IPS-20b (cell line): ENCODE measurements around the gene UCKL1.

ENCODE experiments used
- H3K27ac ChIP-seq: one replicate; pipeline ENCODE4 v1.5.1; 2013; ENCODE audit warnings: low read length
- H3K27me3 ChIP-seq: 2 replicates; pipeline ENCODE4 v1.6.1; 2013; ENCODE audit warnings: mild to moderate bottlenecking, low read length, inconsistent platforms; ENCODE audit not compliant: insufficient read depth
- H3K36me3 ChIP-seq: 2 replicates; pipeline ENCODE4 v1.6.1; 2013; ENCODE audit warnings: low read depth, mild to moderate bottlenecking, inconsistent platforms, low read length, moderate library complexity; ENCODE audit not compliant: insufficient read depth
- H3K4me1 ChIP-seq: 2 replicates; pipeline ENCODE4 v1.6.1; 2013; ENCODE audit warnings: mild to moderate bottlenecking, control low read depth, inconsistent platforms, low read length, moderate library complexity; ENCODE audit not compliant: insufficient read depth
- H3K4me3 ChIP-seq: 2 replicates; pipeline ENCODE4 v1.5.1; 2013; ENCODE audit warnings: mild to moderate bottlenecking, low read length, inconsistent platforms
- H3K9ac ChIP-seq: 2 replicates; pipeline ENCODE4 v1.6.1; 2013; ENCODE audit warnings: low read depth, mild to moderate bottlenecking, inconsistent platforms, low read length, moderate library complexity
- H3K9me3 ChIP-seq: 2 replicates; pipeline ENCODE4 v1.6.1; 2013; ENCODE audit warnings: mild to moderate bottlenecking, low read depth, low read length, inconsistent platforms; ENCODE audit not compliant: insufficient read depth

The UCKL1 gene

DNA sequence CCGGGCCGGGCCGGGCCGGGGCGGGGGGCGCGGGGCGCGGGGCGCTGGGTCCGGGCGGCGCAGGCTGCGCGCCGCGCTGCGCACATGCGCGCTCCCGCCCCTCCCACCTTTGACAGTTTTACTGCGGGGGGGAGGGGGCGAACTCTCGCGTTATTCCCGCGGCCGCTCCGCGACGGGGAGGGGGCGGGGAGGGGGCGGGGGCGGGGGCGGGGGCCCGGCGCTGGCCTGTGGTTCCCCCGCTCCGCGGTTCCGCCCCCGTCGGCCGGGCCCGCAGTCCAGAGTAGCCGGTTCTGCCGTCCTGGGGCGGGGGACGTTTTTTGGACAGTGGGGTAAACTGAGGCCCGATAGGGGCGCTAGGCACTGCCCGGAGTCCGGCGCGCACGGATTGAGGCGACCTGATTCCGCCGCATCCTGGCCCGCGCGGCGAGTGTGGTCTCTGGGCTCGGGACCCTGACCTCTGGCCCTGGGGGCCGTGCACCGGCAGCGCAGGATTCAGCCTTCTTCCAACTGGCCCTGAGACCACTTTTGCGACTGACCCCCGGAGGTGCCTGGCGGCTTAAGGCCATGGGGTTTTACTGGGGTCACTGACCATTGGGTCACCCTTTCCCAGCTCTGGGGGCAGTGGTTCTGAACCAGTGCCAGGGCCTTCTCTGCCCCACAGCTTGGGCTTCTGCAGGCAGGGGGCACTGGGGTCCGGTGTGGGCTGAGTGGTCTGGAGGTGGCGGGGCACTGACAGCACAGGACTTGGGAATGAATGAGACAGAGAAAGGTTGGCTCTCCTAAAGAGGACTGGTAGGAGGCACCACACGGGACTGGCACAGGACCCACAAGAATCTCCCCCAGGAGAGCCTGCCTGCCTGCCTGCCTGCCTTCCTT is 13.9 kb upstream of the UCKL1 start, which contains the start of gene ZNF512B:
TSS of gene ZNF512B (minus strand) at position 93 of the 876 bp plus-strand sequence. CDS start 1,980 bp downstream, outside the sequence.
- peak within 1 kb of the TSS; percentile 80 for H3K4me3 ChIP-seq
- H3K4me1 ChIP-seq = no peaks in the 10 kb centered on the region
- peaks cover 24% of the 10 kb centered on the region for H3K36me3 ChIP-seq
- peaks cover 20% of the 10 kb centered on the region for H3K27me3 ChIP-seq
- no peak within 1 kb of the TSS for H3K27ac ChIP-seq
- H3K9me3 ChIP-seq = no peaks in the 10 kb centered on the region
- peak within 1 kb of the TSS; percentile 88 for H3K9ac ChIP-seq

GRCh38 chr20:63968928-63969760 is 12.9 kb upstream of the UCKL1 start:
- Histone ChIP-seq H3K27me3 (peaks cover 20% of the 10 kb centered on the region), H3K9me3 (no peaks in the 10 kb centered on the region), H3K4me3 (peak overlapping the region; percentile 80), H3K4me1 (no peaks in the 10 kb centered on the region), H3K27ac (no peak overlapping the region), H3K36me3 (peaks cover 28% of the 10 kb centered on the region), H3K9ac (peak overlapping the region; percentile 88)

- peak overlapping the region; percentile 88 for H3K9ac ChIP-seq
- H3K9me3 ChIP-seq = no peaks in the 10 kb centered on the region
- peaks cover 36% of the 10 kb centered on the region for H3K36me3 ChIP-seq
- peak overlapping the region; percentile 80; the same call in 1 of the 2 replicates for H3K4me3 ChIP-seq
- no peak overlapping the region for H3K27ac ChIP-seq
- peaks cover 20% of the 10 kb centered on the region for H3K27me3 ChIP-seq
- no peaks in the 10 kb centered on the region for H3K4me1 ChIP-seq
These were observed 12.1 kb upstream of the UCKL1 start for GRCh38 chr20:63968136-63968927.

GRCh38 chr20:63967330-63968135 is 11.3 kb upstream of the UCKL1 start:
- Histone ChIP-seq H3K4me3 (no peak overlapping the region), H3K27ac (no peak overlapping the region), H3K36me3 (peaks cover 42% of the 10 kb centered on the region), H3K9me3 (no peaks in the 10 kb centered on the region), H3K27me3 (peaks cover 12% of the 10 kb centered on the region), H3K4me1 (no peaks in the 10 kb centered on the region), H3K9ac (no peak overlapping the region)

DNA sequence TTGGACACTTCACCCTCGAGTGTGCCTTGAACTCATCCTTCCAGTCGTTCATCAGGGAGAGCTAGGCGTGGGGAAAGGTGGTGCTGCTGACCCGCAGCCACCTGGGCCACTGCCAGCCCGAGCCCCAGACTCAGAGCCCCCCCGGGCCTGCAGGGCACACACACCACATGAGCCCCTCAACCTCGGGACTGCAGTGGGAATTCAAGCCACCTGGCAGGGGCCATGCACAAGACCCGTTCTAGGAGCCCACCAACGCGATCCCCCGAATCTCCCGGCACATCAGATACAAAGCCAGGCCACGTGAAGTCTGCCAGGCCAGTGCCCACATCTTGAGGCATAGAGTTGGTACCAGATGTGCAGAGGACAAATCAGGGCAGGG is 10.7 kb upstream of the UCKL1 start:
- Histone ChIP-seq H3K36me3 (peaks cover 48% of the 10 kb centered on the region), H3K9ac (no peak overlapping the region), H3K4me1 (no peaks in the 10 kb centered on the region), H3K9me3 (no peaks in the 10 kb centered on the region), H3K27ac (no peak overlapping the region), H3K4me3 (no peak overlapping the region), H3K27me3 (peaks cover 10% of the 10 kb centered on the region)

GRCh38 chr20:63966172-63966943 is 10.1 kb upstream of the UCKL1 start:
- Histone ChIP-seq H3K9ac (no peak overlapping the region), H3K4me1 (no peaks in the 10 kb centered on the region), H3K27ac (no peak overlapping the region), H3K36me3 (peaks cover 54% of the 10 kb centered on the region), H3K9me3 (no peaks in the 10 kb centered on the region), H3K4me3 (no peak overlapping the region), H3K27me3 (peaks cover 10% of the 10 kb centered on the region)

DNA sequence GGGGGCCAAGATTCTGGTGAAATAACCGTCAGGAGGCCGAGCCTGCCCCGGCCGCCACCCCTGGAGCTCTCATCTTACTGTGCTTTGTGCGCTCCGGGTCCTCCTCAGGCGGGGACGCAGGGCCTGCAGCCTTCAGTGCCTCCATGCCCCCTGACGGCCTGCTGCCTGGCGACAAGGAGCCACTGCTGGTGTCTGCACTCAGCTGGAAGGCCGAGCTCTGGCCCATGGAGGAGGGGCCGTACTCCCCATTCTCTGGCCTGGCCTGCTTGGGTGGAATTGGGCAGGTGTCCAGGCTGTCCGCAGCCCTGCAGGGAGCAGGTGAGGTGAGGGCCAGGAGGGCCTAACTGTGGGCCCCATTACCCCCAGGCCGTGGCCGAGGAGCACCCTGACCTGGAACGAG is 8.2 kb upstream of the UCKL1 start:
- Histone ChIP-seq H3K36me3 (peaks cover 65% of the 10 kb centered on the region), H3K9me3 (no peaks in the 10 kb centered on the region), H3K27me3 (no peaks in the 10 kb centered on the region), H3K9ac (no peak overlapping the region), H3K4me1 (peaks cover 1% of the 10 kb centered on the region; the same call in 1 of the 2 replicates), H3K4me3 (no peak overlapping the region), H3K27ac (no peak overlapping the region)

DNA sequence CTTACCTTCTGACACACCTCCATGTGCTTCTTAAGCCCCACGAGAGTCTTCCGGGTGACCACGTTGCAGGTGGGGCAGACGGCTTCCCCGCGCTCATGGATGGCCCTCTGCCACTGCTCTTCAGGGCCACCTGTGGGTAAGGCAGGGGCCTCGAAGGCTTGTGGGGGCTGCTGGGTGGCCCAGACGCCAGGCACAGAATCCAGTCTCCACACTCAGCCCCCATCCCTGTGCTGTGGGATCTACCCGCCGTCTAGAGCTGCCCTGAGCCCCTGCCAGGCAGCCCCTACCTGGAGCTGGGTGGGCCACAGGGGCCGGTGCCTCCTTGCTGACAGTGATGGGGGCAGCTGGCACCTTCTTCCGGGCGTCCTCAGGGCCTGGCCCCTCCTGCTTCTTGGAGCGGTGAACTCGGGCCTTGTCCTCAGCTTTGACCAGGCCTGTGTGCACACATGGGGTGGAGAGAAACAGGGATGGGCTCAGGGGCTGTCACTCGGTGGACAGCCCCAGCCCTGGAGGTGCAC is 7.6 kb upstream of the UCKL1 start:
- Histone ChIP-seq H3K27me3 (no peaks in the 10 kb centered on the region), H3K36me3 (peaks cover 70% of the 10 kb centered on the region), H3K4me1 (peaks cover 7% of the 10 kb centered on the region; the same call in 1 of the 2 replicates), H3K9ac (no peak overlapping the region), H3K27ac (no peak overlapping the region), H3K4me3 (no peak overlapping the region), H3K9me3 (no peaks in the 10 kb centered on the region)

- H3K9me3 ChIP-seq = no peaks in the 10 kb centered on the region
- no peak overlapping the region for H3K4me3 ChIP-seq
- H3K36me3 ChIP-seq = peaks cover 69% of the 10 kb centered on the region
- H3K9ac ChIP-seq = no peak overlapping the region
- no peaks in the 10 kb centered on the region for H3K27me3 ChIP-seq
- peaks cover 10% of the 10 kb centered on the region; the same call in 1 of the 2 replicates for H3K4me1 ChIP-seq
- H3K27ac ChIP-seq = no peak overlapping the region
These were observed 7.1 kb upstream of the UCKL1 start for GRCh38 chr20:63963348-63963741.
